WTC11 (cell line): Measurements from ENCODE around the gene ZNF519. TPM values are rescaled to one million over a fixed set of nuclear protein-coding genes. Genes with fewer than 3 reads are reported as not detected.

Experiments used
- ATAC-seq: fragments of 200-7000 bp; cut with Tn5 transposase; 2 replicates; pipeline ENCODE4 v1.10.0; 2021; ENCODE audit warnings: mild to moderate bottlenecking, moderate library complexity
- CTCF ChIA-PET: fragments of 300-600 bp; sonication (Branson Sonifier 250); formaldehyde crosslinking; loops from one replicate; lab custom pipeline; 2021; ENCODE audit warnings: antibody characterized with exemption; lab: Charles Lee
- POLR2A ChIA-PET: fragments of 350-600 bp; sonication (Branson Sonifier 250); formaldehyde crosslinking; loops from one replicate; lab custom pipeline; 2021; ENCODE audit warnings: antibody characterized with exemption; lab: Charles Lee
- DNase-seq: peaks from one replicate; pipeline ENCODE4 v3.0.0; 2021; ENCODE audit warnings: low spot score
- H3K27ac Mint-ChIP-seq: 2 replicates; pipeline ENCODE4 v1.8.0; 2021; ENCODE audit warnings: mixed read lengths
- H3K27me3 Mint-ChIP-seq: 2 replicates; pipeline ENCODE4 v1.8.0; 2021; ENCODE audit warnings: low read depth, mild to moderate bottlenecking, moderate library complexity, mixed read lengths
- H3K36me3 Mint-ChIP-seq: 2 replicates; pipeline ENCODE4 v1.8.0; 2021; ENCODE audit warnings: mixed read lengths
- H3K4me1 Mint-ChIP-seq: 2 replicates; pipeline ENCODE4 v1.8.0; 2022; ENCODE audit warnings: mixed read lengths
- H3K4me3 Mint-ChIP-seq: 2 replicates; pipeline ENCODE4 v1.8.0; 2021; ENCODE audit warnings: mild to moderate bottlenecking, moderate library complexity, mixed read lengths
- H3K9me3 Mint-ChIP-seq: 2 replicates; pipeline ENCODE4 v1.8.0; 2021; ENCODE audit warnings: mixed read lengths
- CREB1 ChIP-seq: sonication (generic); formaldehyde crosslinking; IDR thresholded peaks from 2 replicates; pipeline ENCODE4 v1.8.0; 2023; ENCODE audit warnings: mild to moderate bottlenecking, missing genetic modification reagents
- GRHL2 ChIP-seq: fragments of 250-450 bp; sonication (Bioruptor Pico); IDR thresholded peaks from 2 replicates; pipeline ENCODE4 v1.8.0; 2022; ENCODE audit warnings: mild to moderate bottlenecking, moderate library complexity; ENCODE audit not compliant: insufficient replicate concordance, severe bottlenecking
- KAT7 ChIP-seq: sonication (generic); formaldehyde crosslinking; IDR thresholded peaks from 2 replicates; pipeline ENCODE4 v1.8.1; 2023; ENCODE audit warnings: missing genetic modification reagents, mild to moderate bottlenecking, borderline replicate concordance
- MXD4 ChIP-seq: fragments of 250-450 bp; sonication (Bioruptor Pico); IDR thresholded peaks from 2 replicates; pipeline ENCODE4 v1.8.0; 2021; ENCODE audit warnings: mild to moderate bottlenecking, moderate library complexity, borderline replicate concordance
- MYBL2 ChIP-seq: sonication (generic); formaldehyde crosslinking; IDR thresholded peaks from 2 replicates; pipeline ENCODE4 v1.8.1; 2023; ENCODE audit warnings: mild to moderate bottlenecking, moderate library complexity, missing genetic modification reagents
- NR1H2 ChIP-seq: sonication (generic); formaldehyde crosslinking; IDR thresholded peaks from 2 replicates; pipeline ENCODE4 v1.9.0; 2021; ENCODE audit warnings: mild to moderate bottlenecking, moderate library complexity, missing genetic modification reagents
- PRRX2 ChIP-seq: fragments of 250-450 bp; sonication (Bioruptor Pico); IDR thresholded peaks from 2 replicates; pipeline ENCODE4 v1.8.0; 2021; ENCODE audit warnings: mild to moderate bottlenecking
- ZNF416 ChIP-seq: fragments of 250-450 bp; sonication (Bioruptor Pico); IDR thresholded peaks from 2 replicates; pipeline ENCODE4 v1.9.0; 2021; ENCODE audit warnings: mild to moderate bottlenecking, inconsistent platforms
- total RNA-seq: library from RNA; stranded (reverse); gene quantifications from 3 replicates; pipeline ENCODE4 v1.2.3, GENCODE V29; 2021
- TF ChIP-seq, protein P1 (sequence below): sonication (generic); formaldehyde crosslinking; IDR thresholded peaks from 2 replicates; pipeline ENCODE4 v1.8.1; 2023; ENCODE audit warnings: mild to moderate bottlenecking, missing genetic modification reagents, moderate library complexity
- TF ChIP-seq, protein P2 (sequence below): sonication (generic); formaldehyde crosslinking; IDR thresholded peaks from 2 replicates; pipeline ENCODE4 v1.8.1; 2022; ENCODE audit warnings: mild to moderate bottlenecking, moderate library complexity, missing genetic modification reagents
- TF ChIP-seq, protein P3 (sequence below): sonication (generic); formaldehyde crosslinking; IDR thresholded peaks from 2 replicates; pipeline ENCODE4 v1.8.1; 2023; ENCODE audit warnings: mild to moderate bottlenecking, moderate library complexity, missing genetic modification reagents
- TF ChIP-seq, protein P4 (sequence below): fragments of 200-600 bp; IDR thresholded peaks from 2 replicates; pipeline ENCODE4 v1.8.0; 2022; ENCODE audit warnings: antibody characterized with exemption
- TF ChIP-seq, protein P5 (sequence below): sonication (generic); formaldehyde crosslinking; IDR thresholded peaks from 2 replicates; pipeline ENCODE4 v1.8.0; 2023; ENCODE audit warnings: missing genetic modification reagents, mild to moderate bottlenecking, borderline replicate concordance
- TF ChIP-seq, protein P6 (sequence below): sonication (generic); formaldehyde crosslinking; IDR thresholded peaks from 2 replicates; pipeline ENCODE4 v1.8.1; 2022; ENCODE audit warnings: low read depth, mild to moderate bottlenecking, moderate library complexity, missing genetic modification reagents, borderline replicate concordance
- TF ChIP-seq, protein P7 (sequence below): sonication (generic); formaldehyde crosslinking; IDR thresholded peaks from 2 replicates; pipeline ENCODE4 v1.8.0; 2022; ENCODE audit warnings: mild to moderate bottlenecking, missing genetic modification reagents

ZNF519 gene
- total RNA-seq, 1 experiment from 2014 or later, result 32.1 TPM

DNA sequence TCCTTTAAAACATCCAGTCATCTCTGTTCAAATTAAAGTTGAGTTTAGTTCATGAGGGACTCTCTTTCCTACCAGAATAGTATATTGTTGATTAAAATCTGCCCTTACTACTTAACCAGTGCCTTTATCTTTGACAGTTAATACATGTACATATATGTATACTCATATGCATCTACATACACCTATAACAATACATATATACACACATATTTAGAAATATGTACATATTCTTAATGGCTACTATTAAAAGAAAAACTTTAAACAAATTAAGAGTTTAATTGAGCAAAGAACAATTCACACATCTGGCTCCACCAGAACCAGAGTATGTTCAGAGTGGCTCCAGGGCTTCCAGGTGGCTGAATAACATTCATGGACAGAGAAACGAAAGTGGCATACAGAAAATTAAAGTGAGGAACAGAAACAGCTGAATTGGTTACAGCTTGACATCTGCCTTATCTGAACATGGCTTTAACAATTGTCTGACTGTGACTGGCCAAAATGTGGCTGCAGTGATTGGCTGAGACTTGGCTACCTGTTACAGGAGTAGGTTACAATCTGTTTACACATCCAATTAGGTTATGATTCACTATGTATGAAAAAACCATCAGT is 38.8 kb downstream of the ZNF519 start:
- DNase-seq (no peak), ATAC-seq (no peak)
- Mint-ChIP-seq H3K9me3 (peaks cover 9% of the 10 kb centered on the region), H3K27me3 (no peaks in the 10 kb centered on the region), H3K4me3 (no peak overlapping the region), H3K4me1 (peaks cover 26% of the 10 kb centered on the region), H3K27ac (no peak overlapping the region), H3K36me3 (peaks cover 26% of the 10 kb centered on the region)
- POLR2A ChIA-PET, result no interaction called here
- CTCF ChIA-PET, result interaction anchor here (2.8 kb wide), 1 partner anchor 280 kb away, joined by 8 read pairs; no protein-coding TSS in a partner anchor
- TF ChIP-seq CREB1 (CRISPR knock-in tag) (no peak), MYBL2 (CRISPR knock-in tag) (no peak), NR1H2 (CRISPR knock-in tag) (no peak), MXD4 (CRISPR knock-in tag) (no peak), GRHL2 (CRISPR knock-in tag) (no peak), PRRX2 (CRISPR knock-in tag) (no peak), KAT7 (CRISPR knock-in tag) (no peak), ZNF416 (no peak)
- TF ChIP-seq, protein P1, sequence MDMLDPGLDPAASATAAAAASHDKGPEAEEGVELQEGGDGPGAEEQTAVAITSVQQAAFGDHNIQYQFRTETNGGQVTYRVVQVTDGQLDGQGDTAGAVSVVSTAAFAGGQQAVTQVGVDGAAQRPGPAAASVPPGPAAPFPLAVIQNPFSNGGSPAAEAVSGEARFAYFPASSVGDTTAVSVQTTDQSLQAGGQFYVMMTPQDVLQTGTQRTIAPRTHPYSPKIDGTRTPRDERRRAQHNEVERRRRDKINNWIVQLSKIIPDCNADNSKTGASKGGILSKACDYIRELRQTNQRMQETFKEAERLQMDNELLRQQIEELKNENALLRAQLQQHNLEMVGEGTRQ (CRISPR knock-in tag), result no peak
- TF ChIP-seq, protein P2, sequence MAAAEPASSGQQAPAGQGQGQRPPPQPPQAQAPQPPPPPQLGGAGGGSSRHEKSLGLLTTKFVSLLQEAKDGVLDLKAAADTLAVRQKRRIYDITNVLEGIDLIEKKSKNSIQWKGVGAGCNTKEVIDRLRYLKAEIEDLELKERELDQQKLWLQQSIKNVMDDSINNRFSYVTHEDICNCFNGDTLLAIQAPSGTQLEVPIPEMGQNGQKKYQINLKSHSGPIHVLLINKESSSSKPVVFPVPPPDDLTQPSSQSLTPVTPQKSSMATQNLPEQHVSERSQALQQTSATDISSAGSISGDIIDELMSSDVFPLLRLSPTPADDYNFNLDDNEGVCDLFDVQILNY (CRISPR knock-in tag), result no peak
- TF ChIP-seq, protein P3, sequence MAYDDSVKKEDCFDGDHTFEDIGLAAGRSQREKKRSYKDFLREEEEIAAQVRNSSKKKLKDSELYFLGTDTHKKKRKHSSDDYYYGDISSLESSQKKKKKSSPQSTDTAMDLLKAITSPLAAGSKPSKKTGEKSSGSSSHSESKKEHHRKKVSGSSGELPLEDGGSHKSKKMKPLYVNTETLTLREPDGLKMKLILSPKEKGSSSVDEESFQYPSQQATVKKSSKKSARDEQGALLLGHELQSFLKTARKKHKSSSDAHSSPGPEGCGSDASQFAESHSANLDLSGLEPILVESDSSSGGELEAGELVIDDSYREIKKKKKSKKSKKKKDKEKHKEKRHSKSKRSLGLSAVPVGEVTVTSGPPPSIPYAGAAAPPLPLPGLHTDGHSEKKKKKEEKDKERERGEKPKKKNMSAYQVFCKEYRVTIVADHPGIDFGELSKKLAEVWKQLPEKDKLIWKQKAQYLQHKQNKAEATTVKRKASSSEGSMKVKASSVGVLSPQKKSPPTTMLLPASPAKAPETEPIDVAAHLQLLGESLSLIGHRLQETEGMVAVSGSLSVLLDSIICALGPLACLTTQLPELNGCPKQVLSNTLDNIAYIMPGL (CRISPR knock-in tag), result no peak
- TF ChIP-seq, protein P4, sequence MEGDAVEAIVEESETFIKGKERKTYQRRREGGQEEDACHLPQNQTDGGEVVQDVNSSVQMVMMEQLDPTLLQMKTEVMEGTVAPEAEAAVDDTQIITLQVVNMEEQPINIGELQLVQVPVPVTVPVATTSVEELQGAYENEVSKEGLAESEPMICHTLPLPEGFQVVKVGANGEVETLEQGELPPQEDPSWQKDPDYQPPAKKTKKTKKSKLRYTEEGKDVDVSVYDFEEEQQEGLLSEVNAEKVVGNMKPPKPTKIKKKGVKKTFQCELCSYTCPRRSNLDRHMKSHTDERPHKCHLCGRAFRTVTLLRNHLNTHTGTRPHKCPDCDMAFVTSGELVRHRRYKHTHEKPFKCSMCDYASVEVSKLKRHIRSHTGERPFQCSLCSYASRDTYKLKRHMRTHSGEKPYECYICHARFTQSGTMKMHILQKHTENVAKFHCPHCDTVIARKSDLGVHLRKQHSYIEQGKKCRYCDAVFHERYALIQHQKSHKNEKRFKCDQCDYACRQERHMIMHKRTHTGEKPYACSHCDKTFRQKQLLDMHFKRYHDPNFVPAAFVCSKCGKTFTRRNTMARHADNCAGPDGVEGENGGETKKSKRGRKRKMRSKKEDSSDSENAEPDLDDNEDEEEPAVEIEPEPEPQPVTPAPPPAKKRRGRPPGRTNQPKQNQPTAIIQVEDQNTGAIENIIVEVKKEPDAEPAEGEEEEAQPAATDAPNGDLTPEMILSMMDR, result no peak
- TF ChIP-seq, protein P5, sequence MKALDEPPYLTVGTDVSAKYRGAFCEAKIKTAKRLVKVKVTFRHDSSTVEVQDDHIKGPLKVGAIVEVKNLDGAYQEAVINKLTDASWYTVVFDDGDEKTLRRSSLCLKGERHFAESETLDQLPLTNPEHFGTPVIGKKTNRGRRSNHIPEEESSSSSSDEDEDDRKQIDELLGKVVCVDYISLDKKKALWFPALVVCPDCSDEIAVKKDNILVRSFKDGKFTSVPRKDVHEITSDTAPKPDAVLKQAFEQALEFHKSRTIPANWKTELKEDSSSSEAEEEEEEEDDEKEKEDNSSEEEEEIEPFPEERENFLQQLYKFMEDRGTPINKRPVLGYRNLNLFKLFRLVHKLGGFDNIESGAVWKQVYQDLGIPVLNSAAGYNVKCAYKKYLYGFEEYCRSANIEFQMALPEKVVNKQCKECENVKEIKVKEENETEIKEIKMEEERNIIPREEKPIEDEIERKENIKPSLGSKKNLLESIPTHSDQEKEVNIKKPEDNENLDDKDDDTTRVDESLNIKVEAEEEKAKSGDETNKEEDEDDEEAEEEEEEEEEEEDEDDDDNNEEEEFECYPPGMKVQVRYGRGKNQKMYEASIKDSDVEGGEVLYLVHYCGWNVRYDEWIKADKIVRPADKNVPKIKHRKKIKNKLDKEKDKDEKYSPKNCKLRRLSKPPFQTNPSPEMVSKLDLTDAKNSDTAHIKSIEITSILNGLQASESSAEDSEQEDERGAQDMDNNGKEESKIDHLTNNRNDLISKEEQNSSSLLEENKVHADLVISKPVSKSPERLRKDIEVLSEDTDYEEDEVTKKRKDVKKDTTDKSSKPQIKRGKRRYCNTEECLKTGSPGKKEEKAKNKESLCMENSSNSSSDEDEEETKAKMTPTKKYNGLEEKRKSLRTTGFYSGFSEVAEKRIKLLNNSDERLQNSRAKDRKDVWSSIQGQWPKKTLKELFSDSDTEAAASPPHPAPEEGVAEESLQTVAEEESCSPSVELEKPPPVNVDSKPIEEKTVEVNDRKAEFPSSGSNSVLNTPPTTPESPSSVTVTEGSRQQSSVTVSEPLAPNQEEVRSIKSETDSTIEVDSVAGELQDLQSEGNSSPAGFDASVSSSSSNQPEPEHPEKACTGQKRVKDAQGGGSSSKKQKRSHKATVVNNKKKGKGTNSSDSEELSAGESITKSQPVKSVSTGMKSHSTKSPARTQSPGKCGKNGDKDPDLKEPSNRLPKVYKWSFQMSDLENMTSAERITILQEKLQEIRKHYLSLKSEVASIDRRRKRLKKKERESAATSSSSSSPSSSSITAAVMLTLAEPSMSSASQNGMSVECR (CRISPR knock-in tag), result no peak
- TF ChIP-seq, protein P6, sequence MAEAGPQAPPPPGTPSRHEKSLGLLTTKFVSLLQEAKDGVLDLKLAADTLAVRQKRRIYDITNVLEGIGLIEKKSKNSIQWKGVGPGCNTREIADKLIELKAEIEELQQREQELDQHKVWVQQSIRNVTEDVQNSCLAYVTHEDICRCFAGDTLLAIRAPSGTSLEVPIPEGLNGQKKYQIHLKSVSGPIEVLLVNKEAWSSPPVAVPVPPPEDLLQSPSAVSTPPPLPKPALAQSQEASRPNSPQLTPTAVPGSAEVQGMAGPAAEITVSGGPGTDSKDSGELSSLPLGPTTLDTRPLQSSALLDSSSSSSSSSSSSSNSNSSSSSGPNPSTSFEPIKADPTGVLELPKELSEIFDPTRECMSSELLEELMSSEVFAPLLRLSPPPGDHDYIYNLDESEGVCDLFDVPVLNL (CRISPR knock-in tag), result no peak
- TF ChIP-seq, protein P7, sequence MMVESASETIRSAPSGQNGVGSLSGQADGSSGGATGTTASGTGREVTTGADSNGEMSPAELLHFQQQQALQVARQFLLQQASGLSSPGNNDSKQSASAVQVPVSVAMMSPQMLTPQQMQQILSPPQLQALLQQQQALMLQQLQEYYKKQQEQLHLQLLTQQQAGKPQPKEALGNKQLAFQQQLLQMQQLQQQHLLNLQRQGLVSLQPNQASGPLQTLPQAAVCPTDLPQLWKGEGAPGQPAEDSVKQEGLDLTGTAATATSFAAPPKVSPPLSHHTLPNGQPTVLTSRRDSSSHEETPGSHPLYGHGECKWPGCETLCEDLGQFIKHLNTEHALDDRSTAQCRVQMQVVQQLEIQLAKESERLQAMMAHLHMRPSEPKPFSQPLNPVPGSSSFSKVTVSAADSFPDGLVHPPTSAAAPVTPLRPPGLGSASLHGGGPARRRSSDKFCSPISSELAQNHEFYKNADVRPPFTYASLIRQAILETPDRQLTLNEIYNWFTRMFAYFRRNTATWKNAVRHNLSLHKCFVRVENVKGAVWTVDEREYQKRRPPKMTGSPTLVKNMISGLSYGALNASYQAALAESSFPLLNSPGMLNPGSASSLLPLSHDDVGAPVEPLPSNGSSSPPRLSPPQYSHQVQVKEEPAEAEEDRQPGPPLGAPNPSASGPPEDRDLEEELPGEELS (CRISPR knock-in tag), result no peak
